22Rv1 (cell line): ENCODE measurements around the gene STKLD1.
A peak's percentile ranks its signal among the peaks of the same experiment; 100 is the strongest.

Experiments
- H3K27ac ChIP-seq: fragments of 450-650 bp; 2 replicates; pipeline ENCODE4 v1.5.1; 2017
- CTCF ChIP-seq: fragments of 450-650 bp; IDR thresholded peaks from 2 replicates; pipeline ENCODE4 v1.5.1; 2017; ENCODE audit warnings: mild to moderate bottlenecking
- ZFX ChIP-seq: fragments of 450-650 bp; IDR thresholded peaks from 2 replicates; pipeline ENCODE4 v1.6.1; 2017; ENCODE audit warnings: antibody characterized with exemption, borderline replicate concordance

STKLD1 gene

GRCh38 chr9:133351908-133352634 is 24.1 kb upstream of the STKLD1 start:
- H3K27ac ChIP-seq = peak overlapping the region; percentile 92
- TF ChIP-seq ZFX (no peak), CTCF (peak; percentile 78)

- peak overlapping the region; percentile 92 for H3K27ac ChIP-seq
- TF ChIP-seq CTCF (no peak), ZFX (no peak)
These were observed 23.4 kb upstream of the STKLD1 start for GRCh38 chr9:133352635-133353340.

GRCh38 chr9:133353548-133353947 is 22.6 kb upstream of the STKLD1 start:
- TF ChIP-seq CTCF (no peak), ZFX (no peak)
- peak overlapping the region; percentile 92 for H3K27ac ChIP-seq

GRCh38 chr9:133354766-133355165 is 21.4 kb upstream of the STKLD1 start:
- peak overlapping the region; percentile 71; the same call in 1 of the 2 replicates for H3K27ac ChIP-seq
- TF ChIP-seq CTCF (no peak), ZFX (no peak)

- TF ChIP-seq CTCF (no peak), ZFX (no peak)
- peak overlapping the region; percentile 71 for H3K27ac ChIP-seq
These were observed 20.2 kb upstream of the STKLD1 start for GRCh38 chr9:133355881-133356357.

- peak within 1 kb of the TSS; percentile 71 for H3K27ac ChIP-seq
- TF ChIP-seq ZFX = no peak
- peak; percentile 35 for TF ChIP-seq CTCF
These were observed 19.6 kb upstream of the STKLD1 start, which contains the start of the genes SURF1 and SURF2 for GRCh38 chr9:133356391-133357091. TSS of gene SURF1 (minus strand) at chr9:133356487. CDS start at chr9:133356453, 34 bp downstream. TSS of gene SURF2 (plus strand) at chr9:133356550. CDS start at chr9:133356593, 43 bp downstream.
